DMS 273 (cell line): ENCODE results near the gene ZNF101.

ENCODE experiments used
- DNase-seq: peaks from one replicate; lab custom pipeline; 2025; ENCODE audit not compliant: unreplicated experiment; lab: John Stamatoyannopoulos, UW

ZNF101 gene

DNA sequence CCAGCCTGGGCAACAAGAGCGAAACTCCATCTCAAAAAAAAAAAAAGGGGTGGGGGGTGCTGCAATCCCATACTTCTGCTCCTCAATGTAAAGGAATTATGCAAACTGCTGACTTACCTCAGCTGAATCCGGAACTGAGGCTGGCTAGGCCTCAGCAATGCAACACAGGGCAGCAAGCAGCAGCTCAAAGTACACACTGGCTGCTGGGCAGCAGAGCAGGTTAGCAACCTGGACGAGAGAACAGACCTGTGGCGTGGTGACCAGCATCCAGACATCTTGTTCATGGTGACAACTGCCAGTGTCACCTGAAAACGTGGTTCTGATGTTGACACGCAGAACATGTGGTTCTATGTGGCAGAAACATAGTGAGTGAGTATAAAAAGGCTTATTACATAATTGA is 36.2 kb downstream of the ZNF101 start:
- DNase-seq: no peak

DNA sequence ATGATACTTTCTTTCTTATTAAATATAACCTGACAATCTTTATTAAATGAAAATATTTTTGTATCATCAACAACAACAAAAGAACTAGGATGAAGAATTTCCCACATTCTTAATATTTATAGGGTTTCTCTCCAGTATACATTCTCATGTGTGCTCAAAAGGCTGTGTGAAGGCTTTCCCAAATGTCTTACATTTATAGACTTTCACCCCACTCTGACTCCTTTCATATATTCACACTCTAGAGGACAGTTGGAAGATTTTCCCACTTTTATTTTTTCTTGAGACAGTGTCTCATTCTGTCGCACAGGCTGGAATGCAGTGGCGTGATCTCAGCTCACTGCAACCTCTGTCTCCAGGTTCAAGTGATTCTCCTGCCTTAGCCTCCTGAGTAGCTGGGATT is 41.9 kb downstream of the ZNF101 start:
- no peak for DNase-seq

DNA sequence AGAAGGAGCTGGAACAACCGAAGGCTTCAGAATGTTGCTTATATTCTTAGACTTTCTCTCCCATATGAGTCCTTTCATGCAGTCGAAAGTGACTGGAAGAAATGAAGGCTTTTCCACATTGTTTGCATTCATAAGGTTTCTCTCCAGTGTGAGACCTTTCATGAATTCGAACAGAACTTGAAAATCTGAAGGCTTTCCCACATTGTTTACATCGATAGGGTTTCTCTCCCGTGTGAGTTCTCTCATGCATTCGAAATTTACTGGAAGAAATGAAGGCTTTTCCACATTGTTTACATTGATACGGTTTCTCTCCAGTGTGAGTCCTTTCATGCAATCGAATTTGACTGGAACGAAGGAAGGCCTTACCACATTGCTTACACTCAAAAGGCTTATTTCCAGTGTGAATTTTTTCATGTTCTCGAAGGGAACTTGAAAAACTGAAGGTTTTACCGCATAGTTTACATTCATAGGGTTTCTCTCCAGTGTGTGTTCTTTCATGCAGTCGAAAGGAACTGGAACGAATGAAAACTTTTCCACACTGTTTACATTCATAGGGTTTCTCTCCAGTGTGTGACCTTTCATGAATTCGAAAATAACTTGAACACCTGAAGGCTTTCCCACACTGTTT is 42.8 kb downstream of the ZNF101 start:
- DNase-seq: no peak

DNA sequence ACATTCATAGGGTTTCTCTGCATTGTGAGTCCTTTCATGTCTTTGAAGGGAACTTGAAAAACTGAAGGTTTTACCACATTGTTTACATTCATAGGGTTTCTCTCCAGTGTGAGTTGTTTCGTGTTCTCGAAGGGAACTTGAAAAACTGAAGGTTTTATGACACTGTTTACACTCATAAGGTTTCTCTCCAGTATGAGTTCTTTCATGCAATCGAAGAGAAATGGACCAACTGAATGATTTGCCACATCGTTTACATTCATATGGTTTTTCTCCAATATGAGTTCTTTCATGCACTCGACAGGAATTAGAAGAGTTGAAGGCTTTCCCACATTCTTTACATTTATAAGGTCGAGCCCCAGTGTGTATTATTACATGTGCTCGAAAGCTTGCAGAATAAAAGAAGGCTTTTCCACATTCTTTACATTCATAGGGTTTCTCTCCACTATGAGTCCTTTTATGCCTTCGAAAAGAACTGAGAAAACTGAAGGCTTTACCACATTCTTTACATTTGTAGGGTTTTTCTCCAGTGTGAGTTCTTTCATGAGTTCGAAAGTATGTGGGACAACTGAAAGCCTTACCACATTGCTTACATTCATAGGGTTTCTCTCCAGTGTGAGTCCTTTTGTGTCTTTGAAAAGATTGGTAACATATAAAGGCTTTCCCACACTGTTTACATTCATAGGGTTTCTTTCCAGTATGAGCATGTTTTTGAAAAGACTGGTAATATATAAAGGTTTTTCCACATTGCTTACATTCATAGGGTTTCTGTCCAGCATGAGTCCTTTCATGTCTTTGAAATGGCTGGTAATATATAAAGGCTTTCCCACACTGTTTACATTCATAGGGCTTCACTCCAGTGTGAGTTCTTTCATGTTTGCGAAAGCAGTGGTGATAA is 43.5 kb downstream of the ZNF101 start:
- no peak for DNase-seq

DNA sequence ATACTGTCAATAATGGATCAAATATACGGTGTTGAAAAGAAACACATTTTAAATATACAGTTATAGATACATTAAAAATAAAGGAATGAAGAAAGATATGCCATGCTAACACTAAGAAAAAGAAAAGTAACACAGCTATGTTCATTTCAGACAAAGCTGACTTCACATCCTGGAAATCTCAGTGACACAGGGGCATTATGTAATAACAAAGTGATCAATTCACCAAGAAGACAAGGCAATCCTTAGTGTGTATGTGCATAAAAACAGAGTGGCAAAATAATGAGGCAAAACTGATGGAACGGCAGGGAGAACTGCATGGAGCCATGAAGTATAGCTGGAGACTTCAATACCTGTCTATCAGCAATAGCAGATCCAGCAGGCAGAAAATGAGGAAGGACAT is 51.2 kb downstream of the ZNF101 start:
- no peak for DNase-seq

DNA sequence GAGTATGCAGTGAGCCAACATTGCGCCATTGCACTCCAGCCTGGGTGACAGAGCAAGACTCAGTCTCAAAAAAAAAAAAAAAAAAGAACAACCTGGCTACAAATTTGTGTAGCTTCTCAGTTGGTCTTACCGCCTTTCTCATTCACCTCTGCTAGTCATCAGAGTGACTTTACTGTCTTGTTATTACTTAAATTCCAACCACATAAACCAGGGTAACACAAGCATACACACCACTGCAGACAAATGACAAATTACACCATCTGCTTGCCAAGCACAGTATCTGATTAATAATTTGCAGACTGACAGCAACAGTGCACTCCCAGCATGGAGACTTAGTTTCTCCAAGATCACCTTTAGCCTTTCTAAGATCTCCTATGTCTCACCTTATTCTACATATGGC is 53.3 kb downstream of the ZNF101 start:
- no peak for DNase-seq

DNA sequence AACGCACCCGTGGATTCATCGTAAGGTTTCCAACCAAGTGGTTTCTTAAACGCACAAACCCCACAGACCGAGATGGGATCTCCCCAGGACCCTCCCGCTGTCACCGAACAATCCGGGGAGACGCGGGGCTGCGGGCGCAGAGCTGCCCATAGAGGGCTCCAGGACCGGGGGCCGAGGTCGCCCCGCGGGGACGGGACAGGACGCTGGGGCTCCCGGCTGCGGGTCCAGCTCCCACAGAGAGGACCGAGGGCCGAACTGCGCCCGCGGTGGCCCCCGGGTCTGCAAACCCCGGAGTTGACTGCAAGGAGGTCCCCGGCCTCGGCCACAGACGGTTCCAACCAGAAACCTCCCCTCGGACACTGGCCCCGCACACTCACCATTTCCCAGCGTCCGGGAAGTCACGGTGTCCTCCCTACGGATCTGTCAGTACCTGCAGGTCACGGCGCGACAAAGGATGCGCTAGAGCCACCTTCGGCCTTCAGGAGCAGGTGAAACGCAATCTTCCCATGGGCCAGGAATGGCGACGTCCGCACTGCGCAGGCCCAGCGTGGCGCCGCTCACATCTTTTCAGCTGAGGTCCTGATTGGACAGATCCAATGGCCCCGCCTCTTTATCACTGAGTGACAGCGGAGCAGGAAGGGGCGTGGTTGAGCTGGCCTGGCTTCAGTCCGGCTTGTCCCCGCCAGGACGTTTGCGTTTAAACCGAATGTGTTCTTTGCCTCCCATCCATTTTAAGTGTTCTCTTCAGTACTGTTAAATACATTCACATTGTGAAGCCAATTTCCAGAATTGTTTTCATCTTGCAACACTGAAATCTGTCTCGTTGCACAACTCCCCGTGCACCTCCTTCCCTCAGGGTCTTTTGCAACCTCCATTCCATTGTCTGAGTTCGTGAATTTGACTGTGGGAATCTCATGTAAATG is 64.2 kb downstream of the ZNF101 start, which contains the start of gene ZNF14:
TSS of gene ZNF14 (minus strand) at position 534 of the 923 bp plus-strand sequence. CDS start at position 380, 154 bp downstream.
- DNase-seq: peak; percentile 98
